Smooth muscle cell (in vitro differentiated cells): Measurements from ENCODE around the gene PIANP. TPM values are rescaled to one million over a fixed set of nuclear protein-coding genes. Genes with fewer than 3 reads are reported as not detected.
A peak's percentile ranks its signal among the peaks of the same experiment; 100 is the strongest.

Source experiments
- DNase-seq: peaks from one replicate; lab custom pipeline; 2025; ENCODE audit not compliant: unreplicated experiment; lab: John Stamatoyannopoulos, UW
- H2AFZ ChIP-seq: fragments of 200-600 bp; sonication (generic); 2 replicates; pipeline ENCODE4 v1.6.0; 2016; ENCODE audit warnings: antibody characterized with exemption, low read depth, mild to moderate bottlenecking
- H3F3A ChIP-seq: fragments of 200-600 bp; sonication (generic); 2 replicates; pipeline ENCODE4 v1.6.0; 2017; ENCODE audit warnings: antibody characterized with exemption, low read depth
- H3K27ac ChIP-seq: fragments of 200-600 bp; sonication (generic); 2 replicates; pipeline ENCODE4 v1.5.1; 2016; ENCODE audit warnings: low read depth, mild to moderate bottlenecking
- H3K27me3 ChIP-seq: fragments of 200-600 bp; sonication (generic); 2 replicates; pipeline ENCODE4 v1.6.1; 2016; ENCODE audit warnings: low read depth, mild to moderate bottlenecking
- H3K36me3 ChIP-seq: fragments of 200-600 bp; sonication (generic); 2 replicates; pipeline ENCODE4 v1.5.1; 2016; ENCODE audit warnings: low read depth
- H3K4me1 ChIP-seq: fragments of 200-600 bp; sonication (generic); 2 replicates; pipeline ENCODE4 v1.5.1; 2016; ENCODE audit warnings: low read depth
- H3K4me2 ChIP-seq: fragments of 200-600 bp; sonication (generic); 2 replicates; pipeline ENCODE4 v1.6.0; 2016; ENCODE audit warnings: mild to moderate bottlenecking
- H3K4me3 ChIP-seq: fragments of 200-600 bp; sonication (generic); 2 replicates; pipeline ENCODE4 v1.5.1; 2016; ENCODE audit warnings: mild to moderate bottlenecking
- H3K79me2 ChIP-seq: fragments of 200-600 bp; sonication (generic); 2 replicates; pipeline ENCODE4 v1.6.0; 2016; ENCODE audit warnings: low read depth, mild to moderate bottlenecking
- H3K9ac ChIP-seq: fragments of 200-600 bp; sonication (generic); 2 replicates; pipeline ENCODE4 v1.6.0; 2016; ENCODE audit warnings: low read depth
- H3K9me3 ChIP-seq: fragments of 200-600 bp; sonication (generic); replicated peaks from 2 replicates; pipeline ENCODE4 v1.5.1; 2016; ENCODE audit warnings: low read depth
- H4K20me1 ChIP-seq: fragments of 200-600 bp; sonication (generic); 2 replicates; pipeline ENCODE4 v1.6.0; 2016; ENCODE audit warnings: low read depth
- CTCF ChIP-seq: fragments of 200-600 bp; sonication (generic); IDR thresholded peaks from 2 replicates; pipeline ENCODE4 v1.5.1; 2017; ENCODE audit warnings: borderline replicate concordance, mild to moderate bottlenecking, antibody characterized with exemption; ENCODE audit not compliant: insufficient read depth, poor library complexity, severe bottlenecking
- WGBS: methylation state at CpG from one replicate; pipeline ENCODE4 v1.1.7; 2016; ENCODE audit warnings: low lambda C conversion rate; 5-methylcytosine and 5-hydroxymethylcytosine counted together
- polyA plus RNA-seq: library from polyadenylated mRNA; unstranded; fragments of >200 nt; fragmentation: Nextera tagmentation; extraction: Ambion mirVana; gene quantifications from 2 replicates; pipeline ENCODE4 v1.2.1, GENCODE V29; 2016
- total RNA-seq: library from RNA; depleted of rRNA; stranded (reverse); fragments of >200 nt; gene quantifications from 2 replicates; pipeline ENCODE4 v1.2.3, GENCODE V29; 2014

The PIANP gene
- total and polyA plus RNA-seq, 2 experiments from 2014 or later: 3.8 TPM; not detected in 1

GRCh38 chr12:6730169-6730568 lies 29.6 kb upstream of the PIANP start:
- 97% methylated on average over 8 of the region's 8 CpGs for WGBS
- no peak overlapping the region for H3K9ac ChIP-seq
- H3F3A ChIP-seq: peaks cover 9% of the 10 kb centered on the region
- DNase-seq: no peak
- H3K4me2 ChIP-seq: no peak overlapping the region
- no peak for TF ChIP-seq CTCF
- peaks cover 13% of the 10 kb centered on the region for H3K36me3 ChIP-seq
- no peak overlapping the region for H2AFZ ChIP-seq
- no peaks in the 10 kb centered on the region for H3K9me3 ChIP-seq
- H3K79me2 ChIP-seq: no peaks in the 10 kb centered on the region
- no peaks in the 10 kb centered on the region for H3K27me3 ChIP-seq
- H3K4me1 ChIP-seq: no peaks in the 10 kb centered on the region
- H3K4me3 ChIP-seq: no peak overlapping the region
- H4K20me1 ChIP-seq: no peaks in the 10 kb centered on the region
- no peak overlapping the region for H3K27ac ChIP-seq

GRCh38 chr12:6729186-6729585 lies 28.6 kb upstream of the PIANP start:
- no peak overlapping the region for H2AFZ ChIP-seq

GRCh38 chr12:6725350-6725749 lies 24.7 kb upstream of the PIANP start:
- Histone ChIP-seq H3K4me1 (peaks cover 5% of the 10 kb centered on the region), H3K27me3 (no peaks in the 10 kb centered on the region), H3K9me3 (no peaks in the 10 kb centered on the region), H3K4me3 (no peak overlapping the region), H4K20me1 (no peaks in the 10 kb centered on the region), H3K27ac (no peak overlapping the region), H3K36me3 (peaks cover 13% of the 10 kb centered on the region), H2AFZ (no peak overlapping the region), H3K4me2 (no peak overlapping the region), H3K79me2 (peaks cover 3% of the 10 kb centered on the region), H3K9ac (no peak overlapping the region), H3F3A (peaks cover 3% of the 10 kb centered on the region)
- 96% methylated on average over 7 of the region's 7 CpGs for WGBS
- TF ChIP-seq CTCF: no peak
- no peak for DNase-seq

More at GRCh38 chr12:6729186-6729585, 28.6 kb upstream of the PIANP start:
- Histone ChIP-seq H3K36me3 (peaks cover 13% of the 10 kb centered on the region), H3K27ac (no peak overlapping the region), H4K20me1 (no peaks in the 10 kb centered on the region), H3K9ac (no peak overlapping the region), H3F3A (no peaks in the 10 kb centered on the region), H3K9me3 (no peaks in the 10 kb centered on the region), H3K4me3 (no peak overlapping the region), H3K4me2 (no peak overlapping the region), H3K79me2 (peaks cover 3% of the 10 kb centered on the region), H3K4me1 (no peaks in the 10 kb centered on the region), H3K27me3 (no peaks in the 10 kb centered on the region)
- 99% methylated on average over 18 of the region's 18 CpGs for WGBS
- TF ChIP-seq CTCF: no peak
- no peak for DNase-seq

- peak overlapping the region; percentile 80 for H3K4me3 ChIP-seq
- H3K79me2 ChIP-seq: peaks cover 3% of the 10 kb centered on the region
- no peak for DNase-seq
- peak overlapping the region; percentile 80 for H3K9ac ChIP-seq
- peaks cover 5% of the 10 kb centered on the region for H3K4me1 ChIP-seq
- no peak overlapping the region for H2AFZ ChIP-seq
- H4K20me1 ChIP-seq: no peaks in the 10 kb centered on the region
- no peaks in the 10 kb centered on the region for H3K27me3 ChIP-seq
- peak overlapping the region; percentile 92 for H3K4me2 ChIP-seq
- H3K9me3 ChIP-seq: no peaks in the 10 kb centered on the region
- TF ChIP-seq CTCF: no peak
- WGBS: 16% methylated on average over 9 of the region's 10 CpGs
- peaks cover 7% of the 10 kb centered on the region for H3K36me3 ChIP-seq
- peaks cover 3% of the 10 kb centered on the region for H3F3A ChIP-seq
- H3K27ac ChIP-seq: peak overlapping the region; percentile 90
Measured at GRCh38 chr12:6724409-6724797, 23.8 kb upstream of the PIANP start.
